ENCODE results near the gene C22orf15. TPM values are rescaled to one million over a fixed set of nuclear protein-coding genes. Genes with fewer than 3 reads are reported as not detected.

C22orf15 gene
- total RNA-seq, 1 experiment from 2014 or later, result 0.81 TPM

GRCh38 chr22:23755711-23756110 is 7.1 kb upstream of the C22orf15 start:
- H2BK12ac ChIP-seq (ENCODE audit: insufficient read length, low read depth, low read length), result no peak overlapping the region
- H4K91ac ChIP-seq (ENCODE audit: insufficient read length, low read depth, low read length), result no peak overlapping the region
- no peak overlapping the region for H3K4ac ChIP-seq (ENCODE audit: low read depth, low read length)
- H2AFZ ChIP-seq (ENCODE audit: low read length), result no peak overlapping the region
- H3K4me2 ChIP-seq (ENCODE audit: insufficient read depth, insufficient read length, low read length), result no peak overlapping the region
- Mint-ChIP-seq H3K27ac (no peak overlapping the region), H3K36me3 (ENCODE audit: insufficient read depth in 1 of 3, low read depth in 3 of 3) (no peaks in the 10 kb centered on the region), H3K4me1 (peaks cover 8 to 36% of the 10 kb centered on the region in 2 experiments), H3K4me3 (no peak overlapping the region), H3K9me3 (no peaks in the 10 kb centered on the region; a peak in 1 of 5 replicates), H3K27me3 (ENCODE audit: low read depth) (peaks cover 20% of the 10 kb centered on the region)
- no CpG with 5 or more reads among the region's 8 CpGs for WGBS (ENCODE audit: extremely low coverage, insufficient read length, low lambda C conversion rate)
- no peak overlapping the region for H2BK15ac ChIP-seq (ENCODE audit: low read depth, low read length)
- no peaks in the 10 kb centered on the region; the same call in 1 of the 2 replicates for H3K4me1 ChIP-seq (ENCODE audit: insufficient read depth, low read length)
- no peak overlapping the region for H2BK120ac ChIP-seq (ENCODE audit: low read depth, low read length, poor library complexity, severe bottlenecking)
- H3K14ac ChIP-seq (ENCODE audit: insufficient read depth, low read length), result no peak overlapping the region
- H4K8ac ChIP-seq (replicated peaks; ENCODE audit: insufficient read length, low read depth, low read length), result no peak overlapping the region
- H3K18ac ChIP-seq (ENCODE audit: insufficient read length, low read depth, low read length), result no peak overlapping the region
- H2AK5ac ChIP-seq (ENCODE audit: insufficient read length, low read length), result no peak overlapping the region
- H3K9ac ChIP-seq (ENCODE audit: extremely low read depth, insufficient read length, low read length), result no peak overlapping the region
- no peak overlapping the region for H3K27ac ChIP-seq (ENCODE audit: insufficient read length, low read depth, low read length)
- H3K56ac ChIP-seq (ENCODE audit: insufficient read length, low read depth, low read length), result no peak overlapping the region
- H4K20me1 ChIP-seq (ENCODE audit: control insufficient read depth, insufficient read depth, insufficient read length), result no peaks in the 10 kb centered on the region
- H3K23ac ChIP-seq (ENCODE audit: insufficient read length, low read depth, low read length), result no peak overlapping the region
- H2BK20ac ChIP-seq (ENCODE audit: low read depth, low read length, poor library complexity, severe bottlenecking), result no peak overlapping the region
- no peak overlapping the region for H2BK5ac ChIP-seq (ENCODE audit: insufficient read length, low read length)
- H3K9me3 ChIP-seq (ENCODE audit: control insufficient read depth, low read depth, low read length), result no peaks in the 10 kb centered on the region
- TF ChIP-seq CTCF (conservative IDR thresholded peaks at IDR 0.05), result no peak
- H3T11ph ChIP-seq (ENCODE audit: low read length), result no peak overlapping the region
- H3K79me2 ChIP-seq (ENCODE audit: insufficient read depth, low read length), result no peaks in the 10 kb centered on the region
- DNase-seq, result no peak
- H3K23me2 ChIP-seq (ENCODE audit: insufficient read length, low read depth, low read length, poor library complexity, severe bottlenecking), result peaks cover 6% of the 10 kb centered on the region
- no peaks in the 10 kb centered on the region for H3K79me1 ChIP-seq (ENCODE audit: insufficient read depth, low read depth, low read length, poor library complexity, severe bottlenecking)
- H4K5ac ChIP-seq (ENCODE audit: insufficient read length, low read depth, low read length), result no peak overlapping the region
- no peaks in the 10 kb centered on the region for H3K27me3 ChIP-seq (ENCODE audit: insufficient read depth, low read length)
